ENCODE data around the gene DHRS11. TPM values are rescaled to one million over a fixed set of nuclear protein-coding genes. Genes with fewer than 3 reads are reported as not detected.

Gene DHRS11
- polyA plus RNA-seq, 3 donors, result 1.2 to 4.3 (median 2.7) TPM

DNA sequence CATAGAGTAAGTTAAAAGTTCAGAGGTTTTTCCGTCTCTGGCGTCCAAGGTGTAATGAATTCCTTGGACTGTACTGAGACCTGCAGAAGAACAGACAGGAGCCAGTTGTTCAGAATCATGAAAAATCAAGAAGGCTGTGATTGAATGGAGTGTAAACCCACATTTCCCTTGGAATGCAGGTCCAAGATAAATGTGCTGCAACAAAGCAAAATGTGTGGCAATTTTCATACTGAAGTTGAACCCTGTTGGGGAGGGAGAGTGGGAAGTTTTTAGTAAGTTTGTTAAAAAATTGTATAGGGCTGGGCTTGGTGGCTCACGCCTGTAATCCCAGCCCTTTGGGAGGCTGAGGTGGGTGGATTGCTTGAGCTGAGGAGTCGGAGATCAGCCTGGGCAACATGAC lies 25.6 kb upstream of the DHRS11 start:
- Histone ChIP-seq H3K27me3 (ENCODE audit: control insufficient read depth in 2 of 2, insufficient read depth in 2 of 2, low read length in 2 of 2) (no peaks in the 10 kb centered on the region), H3K79me2 (ENCODE audit: insufficient read depth, low read length) (peaks cover 91% of the 10 kb centered on the region)
- H3K4me1 Mint-ChIP-seq, result no peaks in the 10 kb centered on the region

DNA sequence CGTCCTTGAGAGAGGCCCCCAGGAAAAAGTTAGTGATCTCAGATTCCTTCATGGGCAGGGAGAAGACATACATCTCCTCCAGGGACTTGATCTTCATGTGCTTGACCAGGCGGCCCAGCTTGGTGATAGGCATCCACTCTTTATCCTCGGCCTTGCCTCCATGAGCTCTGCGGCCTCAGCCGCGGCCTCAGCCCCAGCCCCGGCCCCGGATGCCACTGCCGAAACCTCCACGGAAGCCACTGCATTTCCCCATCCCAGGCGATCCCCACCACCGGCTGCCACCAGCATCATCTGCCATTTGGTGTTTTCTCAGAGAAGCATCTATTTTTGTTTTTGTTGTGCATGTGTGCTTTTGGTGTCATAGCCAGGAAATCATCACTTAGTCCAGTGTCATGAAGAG lies 16.7 kb upstream of the DHRS11 start:
- DNase-seq, result no peak
- no peak overlapping the region for H3K27ac ChIP-seq (ENCODE audit: low read depth in 1 of 2, low read length in 2 of 2)
- Mint-ChIP-seq H3K9me3 (no peaks in the 10 kb centered on the region), H3K4me3 (no peak overlapping the region), H3K27ac (no peak overlapping the region), H3K36me3 (peaks cover 64 to 88% of the 10 kb centered on the region in 2 donors), H3K4me1 (no peaks in the 10 kb centered on the region), H3K27me3 (ENCODE audit: low read depth in 3 of 3) (no peaks in the 10 kb centered on the region)
- TF ChIP-seq, protein P1, sequence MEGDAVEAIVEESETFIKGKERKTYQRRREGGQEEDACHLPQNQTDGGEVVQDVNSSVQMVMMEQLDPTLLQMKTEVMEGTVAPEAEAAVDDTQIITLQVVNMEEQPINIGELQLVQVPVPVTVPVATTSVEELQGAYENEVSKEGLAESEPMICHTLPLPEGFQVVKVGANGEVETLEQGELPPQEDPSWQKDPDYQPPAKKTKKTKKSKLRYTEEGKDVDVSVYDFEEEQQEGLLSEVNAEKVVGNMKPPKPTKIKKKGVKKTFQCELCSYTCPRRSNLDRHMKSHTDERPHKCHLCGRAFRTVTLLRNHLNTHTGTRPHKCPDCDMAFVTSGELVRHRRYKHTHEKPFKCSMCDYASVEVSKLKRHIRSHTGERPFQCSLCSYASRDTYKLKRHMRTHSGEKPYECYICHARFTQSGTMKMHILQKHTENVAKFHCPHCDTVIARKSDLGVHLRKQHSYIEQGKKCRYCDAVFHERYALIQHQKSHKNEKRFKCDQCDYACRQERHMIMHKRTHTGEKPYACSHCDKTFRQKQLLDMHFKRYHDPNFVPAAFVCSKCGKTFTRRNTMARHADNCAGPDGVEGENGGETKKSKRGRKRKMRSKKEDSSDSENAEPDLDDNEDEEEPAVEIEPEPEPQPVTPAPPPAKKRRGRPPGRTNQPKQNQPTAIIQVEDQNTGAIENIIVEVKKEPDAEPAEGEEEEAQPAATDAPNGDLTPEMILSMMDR (IDR thresholded peaks at IDR 0.05), result no peak
- H3K4me1 ChIP-seq (ENCODE audit: control insufficient read depth in 1 of 2, insufficient read depth in 2 of 2, low read length in 2 of 2), result no peaks in the 10 kb centered on the region
- intact Hi-C loops (cut with micrococcal nuclease), result no loop called here
- H3K9ac ChIP-seq (ENCODE audit: insufficient read depth, low read length, poor library complexity, severe bottlenecking), result no peak overlapping the region
- peaks cover 93% of the 10 kb centered on the region for H4K20me1 ChIP-seq (ENCODE audit: insufficient read depth, low read length)
- no peaks in the 10 kb centered on the region for H3K9me3 ChIP-seq (replicated peaks in 1 of 2; ENCODE audit: control insufficient read depth in 1 of 2, insufficient read depth in 1 of 2, low read length in 2 of 2)
- 97% methylated on average over 8 of the region's 12 CpGs for WGBS (ENCODE audit: insufficient coverage)
- no peaks in the 10 kb centered on the region for H3K27me3 ChIP-seq (ENCODE audit: control insufficient read depth in 2 of 2, insufficient read depth in 2 of 2, low read length in 2 of 2)
- no peak overlapping the region for H3K4me2 ChIP-seq (replicated peaks; ENCODE audit: extremely low read depth, low read length, poor library complexity, severe bottlenecking)
- peaks cover 84% of the 10 kb centered on the region for H3K79me2 ChIP-seq (ENCODE audit: insufficient read depth, low read length)
- no peak overlapping the region for H2AFZ ChIP-seq (ENCODE audit: insufficient read depth, low read depth, low read length, poor library complexity, severe bottlenecking)
- H3K36me3 ChIP-seq (replicated peaks in 1 of 2; ENCODE audit: control insufficient read depth in 1 of 2, insufficient read depth in 2 of 2, low read length in 2 of 2), result peaks cover 68 to 90% of the 10 kb centered on the region in 2 donors
- no peak overlapping the region for H3K4me3 ChIP-seq (replicated peaks in 1 of 3; ENCODE audit: low read depth in 2 of 3, low read length in 3 of 3)

More for the DNA sequence above, 25.6 kb upstream of the DHRS11 start:
- Histone ChIP-seq H3K27ac (ENCODE audit: low read depth in 1 of 2, low read length in 2 of 2) (no peak overlapping the region), H2AFZ (ENCODE audit: insufficient read depth, low read depth, low read length, poor library complexity, severe bottlenecking) (no peak overlapping the region), H3K9me3 (replicated peaks in 1 of 2; ENCODE audit: control insufficient read depth in 1 of 2, insufficient read depth in 1 of 2, low read length in 2 of 2) (no peaks in the 10 kb centered on the region), H3K4me1 (ENCODE audit: control insufficient read depth in 1 of 2, insufficient read depth in 2 of 2, low read length in 2 of 2) (no peaks in the 10 kb centered on the region), H3K4me2 (replicated peaks; ENCODE audit: extremely low read depth, low read length, poor library complexity, severe bottlenecking) (no peak overlapping the region), H3K4me3 (replicated peaks in 1 of 3; ENCODE audit: low read depth in 2 of 3, low read length in 3 of 3) (no peak overlapping the region), H4K20me1 (ENCODE audit: insufficient read depth, low read length) (peaks cover 100% of the 10 kb centered on the region), H3K9ac (ENCODE audit: insufficient read depth, low read length, poor library complexity, severe bottlenecking) (no peak overlapping the region), H3K36me3 (replicated peaks in 1 of 2; ENCODE audit: control insufficient read depth in 1 of 2, insufficient read depth in 2 of 2, low read length in 2 of 2) (peaks cover 87 to 97% of the 10 kb centered on the region in 2 donors)
- Mint-ChIP-seq H3K27ac (no peak overlapping the region), H3K27me3 (ENCODE audit: low read depth in 3 of 3) (no peaks in the 10 kb centered on the region), H3K4me3 (no peak overlapping the region), H3K9me3 (no peaks in the 10 kb centered on the region), H3K36me3 (peaks cover 77 to 97% of the 10 kb centered on the region in 2 donors)
- intact Hi-C loops (cut with micrococcal nuclease), result no loop called here
- DNase-seq, result no peak
- 100% methylated on average over 3 of the region's 4 CpGs for WGBS (ENCODE audit: insufficient coverage)
- TF ChIP-seq, protein P1 (IDR thresholded peaks at IDR 0.05), result no peak
